Body of pancreas (tissue), 4 donors: ENCODE data around the gene ARL6.

Experiments
- CTCF ChIP-seq, 7 experiments: fragments of 450-650 bp in 4 of 7; fragments of 200-600 bp in 3 of 7; sonication (generic) in 3 of 7; IDR thresholded peaks; one replicate each; pipeline ENCODE4 v1.5.1; 2016 to 2019; ENCODE audit warnings: antibody characterized with exemption in 7 of 7
- POLR2A ChIP-seq, 3 donors: fragments of 450-650 bp; IDR thresholded peaks; one replicate each; pipeline ENCODE4 v1.6.1; 2016; ENCODE audit warnings: antibody characterized with exemption in 3 of 3, mild to moderate bottlenecking in 2 of 3

DNA sequence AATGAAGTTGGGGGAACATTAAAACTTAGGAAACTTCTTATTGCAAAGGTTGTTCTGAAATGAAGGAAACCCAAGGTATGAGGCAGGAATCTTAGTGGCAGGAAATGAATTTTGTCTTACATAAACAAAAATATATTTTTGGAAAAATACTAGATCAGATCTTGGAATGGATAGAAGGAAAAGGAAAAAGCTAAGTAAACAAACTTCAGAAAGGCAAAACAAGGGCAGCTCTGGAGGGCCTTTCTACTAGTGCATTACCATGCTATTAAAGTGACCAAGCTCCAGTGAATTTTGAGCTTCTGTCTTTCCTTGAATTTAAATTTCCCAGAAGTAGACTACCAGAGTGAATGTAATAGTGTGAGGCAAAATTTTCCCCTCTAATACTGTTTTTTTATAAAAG, 13.6 kb downstream of the ARL6 start:
- TF ChIP-seq POLR2A (IDR thresholded peaks at IDR 0.05) (no peak), CTCF (IDR thresholded peaks at IDR 0.05) (no peak)
